Fibroblast of upper back skin (primary cell): ENCODE results near the gene SRP68.

Source experiments
- DNase-seq: peaks from one replicate; pipeline ENCODE4 v3.0.0-alpha.2; 2013

Gene SRP68

DNA sequence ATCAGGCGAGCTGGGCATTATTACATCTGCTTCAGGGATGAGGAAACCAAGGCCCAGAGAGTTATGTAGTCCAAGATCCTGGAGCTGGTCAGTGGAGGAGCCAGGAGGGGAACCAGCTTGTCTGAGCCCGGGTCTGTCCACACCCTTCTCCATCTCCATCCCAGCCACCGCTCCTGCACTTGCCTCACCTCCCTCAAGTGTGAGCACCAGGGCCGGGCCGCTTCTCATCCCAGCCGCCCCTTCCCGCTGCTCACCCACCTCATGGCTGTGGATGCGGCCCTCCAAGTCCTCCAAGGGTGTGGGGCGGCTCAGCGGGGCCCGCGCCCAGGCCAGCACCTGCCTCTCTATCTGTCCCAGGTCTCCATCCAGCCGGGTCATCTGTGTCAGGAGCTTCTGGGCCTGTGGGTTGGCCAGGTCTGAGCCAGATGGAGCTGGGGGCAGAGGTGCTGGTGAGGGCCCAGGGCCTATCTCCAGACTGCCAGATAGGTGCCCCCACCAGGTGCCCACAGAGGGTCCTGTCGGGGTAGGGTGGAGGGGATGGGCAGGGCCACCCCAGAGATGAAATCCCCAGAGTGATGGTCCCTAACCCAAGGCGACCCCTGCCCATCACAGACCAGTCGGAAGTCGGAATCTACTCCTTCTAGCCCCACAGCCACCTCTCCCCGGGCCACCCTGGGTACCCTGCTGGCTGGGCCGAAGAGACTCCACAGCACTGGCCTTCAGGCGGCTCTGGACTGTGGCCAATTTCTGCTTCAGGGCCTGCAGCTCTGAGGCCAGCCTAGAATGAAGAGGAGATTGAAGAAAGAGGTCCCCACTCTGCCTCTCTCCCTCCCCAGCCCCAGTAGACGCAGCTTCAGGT lies 54.6 kb downstream of the SRP68 start:
- no peak for DNase-seq

DNA sequence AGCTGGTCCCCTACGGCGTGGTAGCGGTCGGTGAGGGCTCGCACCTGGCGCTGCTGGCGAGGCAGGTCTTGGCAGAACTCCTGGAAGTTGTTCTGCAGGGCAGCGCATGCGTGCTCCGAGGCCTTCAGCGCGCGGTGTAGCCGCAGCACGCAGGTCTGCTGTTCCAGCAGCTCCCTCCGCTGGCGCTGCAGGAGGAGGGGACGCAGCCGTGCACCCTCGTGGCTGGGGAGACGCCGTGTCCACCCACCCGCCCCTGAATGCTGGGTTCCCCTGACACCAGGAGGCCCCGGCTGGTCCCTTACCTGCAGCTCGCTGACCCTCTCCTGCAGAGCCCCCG lies 57.4 kb downstream of the SRP68 start:
- no peak for DNase-seq

DNA sequence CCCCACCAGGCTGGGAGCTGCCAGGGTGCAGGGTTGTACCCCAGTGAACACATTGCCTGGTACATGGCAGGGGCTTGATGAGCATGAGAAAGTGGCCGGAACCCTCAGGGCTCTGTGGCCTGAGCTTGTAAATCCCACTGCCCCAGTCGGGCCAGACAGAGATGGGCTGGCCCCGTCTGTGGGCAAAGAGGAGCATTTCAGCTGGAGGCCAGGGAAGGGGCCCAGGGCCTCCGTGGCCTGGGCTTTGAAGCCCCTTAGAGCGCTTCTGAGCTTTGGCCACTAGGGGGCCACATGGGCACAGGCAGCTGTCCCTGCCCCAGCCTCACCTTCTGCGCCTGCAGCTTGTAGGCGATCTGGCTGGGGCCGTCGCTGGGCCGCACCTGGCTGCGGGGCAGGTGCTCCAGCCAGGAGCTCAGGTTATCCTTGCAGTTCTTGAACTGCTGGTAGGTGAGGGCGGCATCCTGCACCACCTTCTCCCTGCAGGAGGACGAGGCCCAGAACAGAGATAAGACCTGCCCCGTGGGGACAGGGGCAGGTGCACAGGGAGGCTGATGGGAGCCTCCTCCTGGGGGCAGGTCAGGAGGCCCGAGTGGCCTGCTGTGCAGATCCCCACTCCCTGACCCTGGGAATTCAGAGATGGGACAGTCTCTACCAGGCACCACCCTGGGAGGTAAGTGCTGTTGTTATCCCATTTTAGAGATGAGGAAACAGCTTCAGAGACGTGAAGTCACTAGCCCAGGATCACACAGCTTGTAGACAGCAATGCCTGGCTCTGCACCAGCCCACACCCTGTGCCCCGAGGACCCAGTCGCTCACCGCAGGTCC lies 58.0 kb downstream of the SRP68 start:
- DNase-seq, result peak; percentile 61

- no peak for DNase-seq
Measured at GRCh38 chr17:76013377-76013932, 58.9 kb downstream of the SRP68 start.

DNA sequence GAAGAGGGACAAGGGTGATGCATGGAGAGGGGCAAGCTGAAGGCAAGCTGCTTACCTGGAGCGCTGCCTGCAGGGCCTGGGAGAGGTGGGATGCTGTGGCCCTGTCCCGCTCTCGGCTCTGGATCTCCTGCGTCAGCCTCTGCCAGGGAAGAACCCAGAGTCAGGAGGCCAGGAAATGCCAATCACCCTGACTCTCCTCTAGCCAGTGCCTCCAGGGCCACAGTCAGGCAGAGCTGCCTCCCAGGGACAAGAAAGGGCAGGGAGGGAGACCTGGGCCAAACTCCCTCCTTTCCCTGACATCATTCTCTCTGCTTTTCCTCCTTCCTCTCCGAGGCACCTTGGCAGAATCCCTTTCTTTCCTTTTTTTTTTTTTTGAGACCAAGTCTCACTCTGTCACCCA lies 60.4 kb downstream of the SRP68 start:
- DNase-seq, result no peak

DNA sequence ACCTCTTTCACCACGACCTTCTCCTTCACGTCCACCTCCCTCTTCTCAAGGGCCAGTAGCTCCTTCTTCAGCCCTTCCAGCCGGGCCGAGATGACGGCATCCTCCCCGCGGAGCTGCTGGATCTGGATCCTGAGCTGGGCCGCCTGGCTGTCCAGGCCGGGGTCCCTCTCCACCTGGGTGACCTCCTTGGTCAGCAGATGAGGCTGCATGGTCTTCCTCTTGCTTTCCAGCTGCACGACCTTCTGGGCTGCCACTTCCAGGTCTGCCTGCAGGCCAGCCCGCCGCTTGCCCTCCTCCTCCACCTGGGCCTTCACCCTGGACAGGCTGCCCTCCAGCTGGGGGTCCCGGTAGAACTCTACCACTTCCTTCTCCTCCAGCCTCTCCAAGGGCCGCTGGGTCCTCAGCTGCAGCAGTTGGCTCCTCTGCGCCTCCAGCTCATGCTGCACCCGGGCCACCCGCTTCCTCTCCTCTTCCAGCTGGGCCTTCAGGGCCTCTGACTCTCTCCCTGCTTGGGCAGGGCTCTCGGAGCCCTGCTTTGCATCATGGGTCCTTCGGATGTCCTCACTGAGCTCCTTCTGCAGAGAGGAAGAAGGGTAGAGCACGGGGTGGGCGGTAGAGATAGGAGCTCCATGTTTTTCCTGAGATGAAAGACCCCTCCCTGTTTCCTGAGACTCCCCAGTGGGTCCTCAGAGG lies 62.2 kb downstream of the SRP68 start:
- DNase-seq, result no peak

- no peak for DNase-seq
Measured at GRCh38 chr17:76009447-76009846, 62.9 kb downstream of the SRP68 start.

DNA sequence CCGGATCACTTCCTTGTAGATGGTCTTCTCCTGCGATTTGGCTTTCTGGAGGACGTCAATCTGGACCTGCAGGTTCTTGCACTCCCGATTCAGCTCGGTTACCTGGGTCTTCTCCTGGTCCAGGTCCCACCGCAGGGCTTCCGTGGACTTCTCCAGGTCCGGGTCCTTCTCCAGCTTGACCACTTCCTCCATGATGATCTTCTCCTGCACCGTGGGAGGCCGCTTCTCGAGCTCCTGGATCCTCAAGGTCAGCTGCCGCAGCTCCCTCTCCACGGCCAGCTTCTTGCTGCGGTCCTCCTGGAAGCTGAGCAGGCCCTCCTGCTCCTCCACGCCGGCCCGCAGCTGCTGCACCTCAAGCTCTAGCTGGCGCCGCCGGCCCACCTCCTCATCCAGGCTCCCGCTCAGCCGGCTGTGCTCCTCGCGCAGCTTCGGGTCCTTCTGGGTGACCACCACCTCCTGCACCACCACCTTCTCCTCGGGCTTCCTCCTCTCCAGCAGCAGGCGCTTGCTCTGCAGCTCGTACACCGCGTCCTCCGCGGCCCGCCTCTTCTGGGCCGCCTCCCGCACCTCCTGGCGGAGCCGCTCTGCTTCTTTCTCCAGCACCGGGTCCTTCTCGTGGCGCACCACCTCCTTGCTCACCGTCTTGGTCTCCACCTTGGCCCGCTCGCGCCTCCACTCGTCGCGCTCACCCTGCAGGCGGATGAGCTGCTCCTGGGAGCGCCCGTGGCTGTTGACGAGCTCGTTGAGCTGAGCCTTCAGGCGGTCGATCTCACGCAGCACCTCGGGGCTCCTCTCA lies 63.5 kb downstream of the SRP68 start:
- DNase-seq, result no peak

DNA sequence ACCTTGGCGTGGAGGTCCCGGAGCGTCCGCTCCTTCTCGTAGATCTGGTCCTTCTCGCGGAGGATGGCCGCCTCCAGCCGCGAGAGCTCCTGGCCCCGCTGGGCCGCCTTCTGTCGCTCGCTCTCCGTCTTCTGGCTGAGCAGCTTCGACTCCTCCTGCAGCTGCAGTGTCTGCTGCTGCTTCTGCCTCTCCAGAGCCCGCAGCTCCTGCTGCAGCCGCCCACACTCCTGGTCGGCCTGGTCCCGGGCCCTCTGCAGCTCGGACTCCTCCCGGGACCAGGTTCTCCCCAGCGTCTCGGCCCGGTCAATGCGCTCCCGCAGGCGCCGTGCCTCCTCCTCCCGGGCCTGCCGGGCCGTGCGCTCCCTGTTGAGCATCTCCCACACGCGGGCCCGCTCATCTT lies 64.1 kb downstream of the SRP68 start:
- DNase-seq, result no peak

GRCh38 chr17:76007850-76008165 lies 64.5 kb downstream of the SRP68 start:
- no peak for DNase-seq

DNA sequence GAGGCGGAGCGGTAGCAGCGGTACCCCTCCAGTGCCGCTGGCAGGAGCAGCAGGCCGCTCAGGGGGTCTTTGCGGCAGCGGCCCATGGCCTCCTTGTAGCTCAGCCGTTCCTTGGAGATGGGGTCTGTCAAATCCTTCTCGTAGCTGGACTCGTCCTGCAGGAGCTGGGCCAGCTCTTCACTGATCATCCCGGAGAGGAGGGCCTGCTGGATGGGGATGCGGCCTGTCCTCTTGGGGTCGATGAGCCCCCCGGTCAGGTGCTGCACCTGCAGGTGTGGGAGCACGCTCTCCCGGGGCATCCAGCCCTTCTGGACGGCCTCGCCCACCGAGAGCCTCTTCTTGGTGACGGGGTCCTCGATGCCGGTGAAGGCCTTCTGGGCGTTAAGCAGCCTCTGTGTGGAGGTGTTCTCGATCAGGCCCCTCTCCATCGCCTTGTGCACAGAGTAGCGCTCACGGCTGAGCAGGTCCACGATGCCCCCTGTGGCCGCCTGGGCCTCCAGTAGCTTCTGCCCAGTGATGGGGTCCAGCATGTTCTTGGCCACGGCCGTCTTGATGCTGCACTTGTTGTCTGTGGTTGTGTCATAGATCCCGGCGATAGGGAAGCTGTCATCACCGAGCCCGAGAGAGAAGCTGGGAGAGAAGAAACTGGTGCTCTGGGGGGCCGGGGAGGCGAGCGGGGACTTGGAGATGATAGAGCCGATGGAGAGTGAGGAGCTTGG lies 65.0 kb downstream of the SRP68 start:
- no peak for DNase-seq

DNA sequence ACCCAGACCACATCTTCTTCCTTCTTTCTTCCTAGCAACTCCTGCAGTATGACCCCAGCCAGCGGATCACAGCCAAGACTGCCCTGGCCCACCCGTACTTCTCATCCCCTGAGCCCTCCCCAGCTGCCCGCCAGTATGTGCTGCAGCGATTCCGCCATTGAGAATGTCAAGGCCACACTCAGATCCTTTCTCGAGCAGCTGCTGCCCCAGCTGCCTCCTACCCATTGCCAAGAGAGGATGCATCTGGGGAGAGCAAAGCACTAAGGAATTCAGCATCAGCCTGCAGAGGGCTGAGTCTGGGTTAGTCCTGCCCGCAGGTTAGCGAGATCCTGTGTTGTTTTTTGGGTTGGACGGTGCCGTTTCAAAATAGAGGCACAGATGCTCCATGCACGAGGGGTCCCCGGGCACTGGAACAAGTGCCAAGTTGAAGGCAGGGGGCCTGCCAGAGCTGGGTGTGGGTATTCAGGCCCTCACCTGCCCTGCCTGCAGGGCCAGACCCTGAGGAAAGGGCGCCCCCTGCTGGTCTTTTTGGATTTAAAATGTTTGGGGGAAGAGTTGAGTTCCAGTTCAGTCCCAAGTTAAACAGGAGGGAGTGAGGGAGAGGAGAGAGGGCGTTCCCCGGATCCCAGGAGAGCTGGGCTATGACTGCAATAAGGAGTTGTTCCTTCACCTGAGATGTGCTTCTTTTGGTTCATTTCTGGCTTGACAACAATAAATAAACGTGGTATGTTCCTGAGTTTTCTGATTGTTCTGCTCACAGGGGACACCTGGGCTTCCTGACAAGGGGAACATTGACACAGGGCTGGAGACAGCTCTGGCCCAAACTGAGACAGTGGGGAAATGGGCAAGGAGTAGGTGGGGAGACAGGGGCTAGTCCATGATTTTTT lies 66.8 kb downstream of the SRP68 start:
- peak; percentile 68 for DNase-seq

- peak; percentile 29 for DNase-seq
Measured at GRCh38 chr17:76004750-76005262, 67.5 kb downstream of the SRP68 start.

GRCh38 chr17:76003915-76004314 lies 68.4 kb downstream of the SRP68 start:
- DNase-seq, result no peak

DNA sequence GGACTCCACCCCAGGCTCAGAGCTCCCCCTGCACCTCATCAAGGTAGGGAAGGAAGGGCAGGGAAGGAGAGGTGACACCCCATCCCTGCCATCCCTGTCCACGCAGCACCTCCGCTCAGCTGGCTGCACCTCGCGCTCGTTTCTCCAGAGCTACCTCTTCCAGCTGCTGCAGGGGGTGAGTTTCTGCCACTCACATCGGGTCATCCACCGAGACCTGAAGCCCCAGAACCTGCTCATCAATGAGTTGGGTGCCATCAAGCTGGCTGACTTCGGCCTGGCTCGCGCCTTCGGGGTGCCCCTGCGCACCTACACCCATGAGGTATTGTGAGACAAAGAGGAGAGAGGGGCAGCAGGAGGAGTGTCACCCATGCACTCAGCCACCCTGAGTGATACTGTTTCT lies 70.2 kb downstream of the SRP68 start:
- DNase-seq, result no peak

- no peak for DNase-seq
Measured at GRCh38 chr17:76000755-76001521, 71.4 kb downstream of the SRP68 start, which contains the start of gene CDK3. Gene CDK3, plus strand, starts transcription at chr17:76000855. Its CDS starts 571 bp downstream, at chr17:76001426.

- DNase-seq, result no peak
Measured at GRCh38 chr17:76000016-76000754, 72.1 kb downstream of the SRP68 start.

DNA sequence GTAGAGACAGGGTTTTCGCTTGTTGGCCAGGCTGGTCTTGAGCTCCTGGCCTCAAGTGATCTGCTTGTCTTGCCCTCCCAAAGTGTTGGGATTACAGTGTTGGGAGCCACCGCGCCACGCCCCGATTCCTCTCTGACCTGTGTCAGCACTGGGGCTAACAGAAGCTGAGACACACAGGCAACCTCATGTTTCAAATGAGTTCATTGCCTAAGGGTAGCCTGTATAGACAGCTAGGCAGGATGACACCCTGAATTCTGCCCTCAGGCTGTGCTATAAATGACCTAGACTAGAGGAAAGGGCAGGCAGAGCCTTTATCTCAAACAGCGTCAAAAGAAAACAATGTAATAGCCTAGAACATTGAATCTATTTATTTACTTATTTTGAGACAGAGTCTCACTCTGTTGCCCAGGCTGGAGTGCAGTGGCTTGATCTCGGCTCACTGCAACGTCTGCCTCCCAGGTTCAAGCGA lies 74.0 kb downstream of the SRP68 start:
- no peak for DNase-seq
